ENCODE results near the gene FLYWCH2. TPM values are rescaled to one million over a fixed set of nuclear protein-coding genes. Genes with fewer than 3 reads are reported as not detected.

FLYWCH2 gene
- polyA plus RNA-seq, 2 of the 4 experiments (the other 2 are of a cell fraction), result 23.2 to 41.2 TPM

DNA sequence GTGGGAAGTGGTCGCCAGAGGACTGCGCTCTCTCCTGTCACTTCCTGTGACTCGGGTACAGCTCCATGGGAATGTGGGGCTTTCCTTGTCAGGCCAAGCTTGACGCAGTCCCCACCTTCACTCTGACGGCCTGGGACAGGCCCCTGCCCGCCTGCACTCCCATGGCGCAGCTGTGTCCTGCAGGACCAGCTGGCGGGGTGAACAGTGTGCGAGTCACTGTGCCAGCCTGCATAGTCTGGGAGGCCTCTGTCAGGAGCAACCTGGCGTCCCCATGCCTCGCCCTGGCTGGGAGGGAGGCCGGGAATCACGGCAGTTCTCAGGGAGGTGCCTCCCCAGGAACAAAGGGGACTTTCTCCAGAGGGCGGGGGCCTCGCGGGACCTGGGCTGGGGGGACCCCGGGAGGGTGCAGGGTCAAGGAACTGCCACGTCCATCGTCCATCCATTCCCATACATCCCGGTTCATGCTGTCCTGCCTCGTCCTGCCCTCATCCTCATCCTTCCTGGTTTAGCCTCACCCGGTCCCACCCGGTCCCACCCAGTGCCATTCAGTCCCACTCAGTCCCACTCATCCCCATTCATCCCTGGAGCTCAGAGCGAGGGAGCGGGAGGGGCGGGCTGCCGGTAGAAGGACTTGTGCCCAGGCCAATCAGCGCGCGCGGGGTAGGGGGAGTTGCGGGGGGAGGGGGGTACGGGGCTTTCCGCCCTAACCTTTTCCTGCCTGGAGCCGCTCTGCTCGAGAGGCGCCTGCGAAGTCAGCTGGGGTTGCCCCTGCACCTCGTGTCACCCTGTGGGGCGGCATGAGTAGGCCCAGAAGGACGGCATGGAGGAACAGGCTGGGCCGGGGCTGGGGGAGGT lies 42.1 kb downstream of the FLYWCH2 start:
- H3K9me3 ChIP-seq, result no peaks in the 10 kb centered on the region
- TF ChIP-seq RCOR1 (IDR thresholded peaks at IDR 0.05; ENCODE audit: low read depth, low read length) (no peak), HOXB5 (CRISPR knock-in tag; IDR thresholded peaks at IDR 0.05) (no peak), HDAC2 (IDR thresholded peaks at IDR 0.05) (no peak), FOXS1 (CRISPR knock-in tag; IDR thresholded peaks at IDR 0.05) (no peak), NFE2L2 (conservative IDR thresholded peaks at IDR 0.05; ENCODE audit: low read length) (no peak), EHF (CRISPR knock-in tag; IDR thresholded peaks at IDR 0.05) (no peak), SREBF2 (IDR thresholded peaks at IDR 0.05) (no peak), CEBPB (IDR thresholded peaks at IDR 0.05) (no peak), RFX5 (IDR thresholded peaks at IDR 0.05) (no peak), RARB (CRISPR knock-in tag; IDR thresholded peaks at IDR 0.05) (no peak), RNF2 (IDR thresholded peaks at IDR 0.05; ENCODE audit: borderline replicate concordance, low read depth) (no peak), SMC3 (IDR thresholded peaks at IDR 0.05) (no peak), BHLHE40 (IDR thresholded peaks at IDR 0.05; ENCODE audit: low read depth, low read length) (no peak), MYC (IDR thresholded peaks at IDR 0.05; ENCODE audit: borderline replicate concordance, low read length) (no peak)
- TF ChIP-seq, protein P1, sequence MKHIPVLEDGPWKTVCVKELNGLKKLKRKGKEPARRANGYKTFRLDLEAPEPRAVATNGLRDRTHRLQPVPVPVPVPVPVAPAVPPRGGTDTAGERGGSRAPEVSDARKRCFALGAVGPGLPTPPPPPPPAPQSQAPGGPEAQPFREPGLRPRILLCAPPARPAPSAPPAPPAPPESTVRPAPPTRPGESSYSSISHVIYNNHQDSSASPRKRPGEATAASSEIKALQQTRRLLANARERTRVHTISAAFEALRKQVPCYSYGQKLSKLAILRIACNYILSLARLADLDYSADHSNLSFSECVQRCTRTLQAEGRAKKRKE (CRISPR knock-in tag; IDR thresholded peaks at IDR 0.05; ENCODE audit: low read depth), result no peak
- TF ChIP-seq, protein P2, sequence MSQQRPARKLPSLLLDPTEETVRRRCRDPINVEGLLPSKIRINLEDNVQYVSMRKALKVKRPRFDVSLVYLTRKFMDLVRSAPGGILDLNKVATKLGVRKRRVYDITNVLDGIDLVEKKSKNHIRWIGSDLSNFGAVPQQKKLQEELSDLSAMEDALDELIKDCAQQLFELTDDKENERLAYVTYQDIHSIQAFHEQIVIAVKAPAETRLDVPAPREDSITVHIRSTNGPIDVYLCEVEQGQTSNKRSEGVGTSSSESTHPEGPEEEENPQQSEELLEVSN (IDR thresholded peaks at IDR 0.05; ENCODE audit: borderline replicate concordance, low read depth), result no peak
- FAIRE-seq, result no peak
- no peak overlapping the region for H3K4me3 ChIP-seq
- H3K27ac ChIP-seq, result no peak overlapping the region
- H3K4me2 ChIP-seq, result no peak overlapping the region
- ChIA-PET CTCF (interaction anchor here (0.8 to 9.6 kb wide), 7 partner anchors 8 to 152 kb away, joined by 3 to 190 read pairs (median 3); no protein-coding TSS in a partner anchor), POLR2A (interaction anchor here (1.8 kb wide), 1 partner anchor 20 kb away, joined by 5 read pairs; no protein-coding TSS in a partner anchor)
- peaks cover 3% of the 10 kb centered on the region; the same call in 1 of the 3 replicates for H3K4me1 ChIP-seq
- no peak for DNase-seq (ENCODE audit: low read depth in 1 of 2, low spot score in 1 of 2)
- WGBS (ENCODE audit: missing lambda C conversion rate), result 89% methylated on average over 31 of the region's 42 CpGs
- no peak for ATAC-seq

GRCh38 chr16:2925951-2926649 lies 43.1 kb downstream of the FLYWCH2 start:
- H3K27ac ChIP-seq, result no peak overlapping the region
- ATAC-seq (no peak), DNase-seq (ENCODE audit: low read depth in 1 of 2, low spot score in 1 of 2) (no peak), FAIRE-seq (no peak)
- H3K9me3 ChIP-seq, result no peaks in the 10 kb centered on the region
- H3K4me3 ChIP-seq, result no peak overlapping the region
- H3K4me2 ChIP-seq, result no peak overlapping the region
- TF ChIP-seq JUN (IDR thresholded peaks at IDR 0.05), result no peak
- TF ChIP-seq, protein P3, sequence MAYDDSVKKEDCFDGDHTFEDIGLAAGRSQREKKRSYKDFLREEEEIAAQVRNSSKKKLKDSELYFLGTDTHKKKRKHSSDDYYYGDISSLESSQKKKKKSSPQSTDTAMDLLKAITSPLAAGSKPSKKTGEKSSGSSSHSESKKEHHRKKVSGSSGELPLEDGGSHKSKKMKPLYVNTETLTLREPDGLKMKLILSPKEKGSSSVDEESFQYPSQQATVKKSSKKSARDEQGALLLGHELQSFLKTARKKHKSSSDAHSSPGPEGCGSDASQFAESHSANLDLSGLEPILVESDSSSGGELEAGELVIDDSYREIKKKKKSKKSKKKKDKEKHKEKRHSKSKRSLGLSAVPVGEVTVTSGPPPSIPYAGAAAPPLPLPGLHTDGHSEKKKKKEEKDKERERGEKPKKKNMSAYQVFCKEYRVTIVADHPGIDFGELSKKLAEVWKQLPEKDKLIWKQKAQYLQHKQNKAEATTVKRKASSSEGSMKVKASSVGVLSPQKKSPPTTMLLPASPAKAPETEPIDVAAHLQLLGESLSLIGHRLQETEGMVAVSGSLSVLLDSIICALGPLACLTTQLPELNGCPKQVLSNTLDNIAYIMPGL (CRISPR knock-in tag; IDR thresholded peaks at IDR 0.05; ENCODE audit: borderline replicate concordance), result no peak
- TF ChIP-seq TP53 (CRISPR knock-in tag; IDR thresholded peaks at IDR 0.05), result no peak
- no peak for TF ChIP-seq USF2 (IDR thresholded peaks at IDR 0.05)
- TF ChIP-seq ZFP36 (IDR thresholded peaks at IDR 0.05; ENCODE audit: borderline replicate concordance, partially characterized antibody), result no peak
- no peak for TF ChIP-seq NFE2L2 (conservative IDR thresholded peaks at IDR 0.05; ENCODE audit: low read length)
- TF ChIP-seq RARB (CRISPR knock-in tag; IDR thresholded peaks at IDR 0.05), result no peak
- no peak for TF ChIP-seq HDAC2 (IDR thresholded peaks at IDR 0.05)
- no peak for TF ChIP-seq POLR2A (IDR thresholded peaks at IDR 0.05; ENCODE audit: low read length)
- TF ChIP-seq MAZ (IDR thresholded peaks at IDR 0.05; ENCODE audit: borderline replicate concordance, low read depth, low read length), result no peak
- TF ChIP-seq HEYL (CRISPR knock-in tag; IDR thresholded peaks at IDR 0.05), result no peak
- no peak for TF ChIP-seq HOXB13 (CRISPR knock-in tag; IDR thresholded peaks at IDR 0.05; ENCODE audit: low read depth)
- no peak for TF ChIP-seq NPAS2 (CRISPR knock-in tag; IDR thresholded peaks at IDR 0.05; ENCODE audit: borderline replicate concordance)
- TF ChIP-seq TFCP2L1 (CRISPR knock-in tag; IDR thresholded peaks at IDR 0.05), result no peak
- no peak for TF ChIP-seq ZNF302 (CRISPR knock-in tag; IDR thresholded peaks at IDR 0.05)
- TF ChIP-seq HOXA7 (CRISPR knock-in tag; IDR thresholded peaks at IDR 0.05), result no peak
- no peak for TF ChIP-seq CEBPB (IDR thresholded peaks at IDR 0.05)
- peaks cover 3% of the 10 kb centered on the region; the same call in 1 of the 3 replicates for H3K4me1 ChIP-seq
- ChIA-PET POLR2A (interaction anchor here (1.2 kb wide), 1 partner anchor 43 kb away, joined by 3 read pairs; the partner anchor contains the start of gene FLYWCH2), CTCF (interaction anchor here (0.6 to 9.6 kb wide), 33 partner anchors 10 to 542 kb away, joined by 3 to 190 read pairs (median 5); partner anchors contain the start of genes FLYWCH1, FLYWCH2, KREMEN2 and PAQR4)
- 75% methylated on average over 9 of the region's 9 CpGs for WGBS (ENCODE audit: missing lambda C conversion rate)

All from A549 (cell line).